ENCODE measurements around the gene ENTPD8. TPM values are rescaled to one million over a fixed set of nuclear protein-coding genes. Genes with fewer than 3 reads are reported as not detected.

ENTPD8 gene
- total RNA-seq, 2 experiments from 2014 or later = not detected

GRCh38 chr9:137407590-137408300 lies 33.4 kb downstream of the ENTPD8 start:
- ChIA-PET POLR2A (interaction anchor here (0.5 to 2.4 kb wide), 4 partner anchors 15 to 137 kb away, joined by 3 to 8 read pairs (median 3); partner anchors contain the start of genes EXD3, NOXA1 and NRARP), CTCF (interaction anchor here (0.7 to 1.5 kb wide), 2 partner anchors 106 to 121 kb away, joined by 3 to 7 read pairs; partner anchors contain the start of gene NRARP)
- peaks cover 6% of the 10 kb centered on the region for H3K4me1 Mint-ChIP-seq (ENCODE audit: low read depth)
- H3K9me3 Mint-ChIP-seq = no peaks in the 10 kb centered on the region
- H3K4me3 Mint-ChIP-seq = no peak overlapping the region
- intact Hi-C loops (cut with micrococcal nuclease) = loop anchor here (10.0 kb wide), 1 partner anchor 113 kb away; no protein-coding TSS in a partner anchor
- no peak overlapping the region for H3K27ac Mint-ChIP-seq
- no peak for ATAC-seq
- DNase-seq = peak; percentile 31
- no peak for TF ChIP-seq CTCF (IDR thresholded peaks at IDR 0.05)
- H3K36me3 Mint-ChIP-seq (ENCODE audit: low read depth) = no peaks in the 10 kb centered on the region
- peaks cover 2% of the 10 kb centered on the region for H3K27me3 Mint-ChIP-seq

GRCh38 chr9:137406876-137407589 lies 34.1 kb downstream of the ENTPD8 start:
- H3K36me3 Mint-ChIP-seq (ENCODE audit: low read depth) = peaks cover 6% of the 10 kb centered on the region
- H3K27ac Mint-ChIP-seq = no peak overlapping the region
- H3K4me3 Mint-ChIP-seq = no peak overlapping the region
- ChIA-PET POLR2A (no interaction called here), CTCF (no interaction called here)
- no peaks in the 10 kb centered on the region for H3K9me3 Mint-ChIP-seq
- peaks cover 6% of the 10 kb centered on the region for H3K4me1 Mint-ChIP-seq (ENCODE audit: low read depth)
- H3K27me3 Mint-ChIP-seq = peaks cover 2% of the 10 kb centered on the region
- peak; percentile 93 for ATAC-seq
- intact Hi-C loops (cut with micrococcal nuclease) = loop anchor here (10.0 kb wide), 1 partner anchor 112 kb away; no protein-coding TSS in a partner anchor
- TF ChIP-seq CTCF (IDR thresholded peaks at IDR 0.05) = peak; percentile 82
- DNase-seq = peak; percentile 79

GRCh38 chr9:137406085-137406760 lies 34.9 kb downstream of the ENTPD8 start:
- H3K27me3 Mint-ChIP-seq = peaks cover 2% of the 10 kb centered on the region
- ChIA-PET CTCF (no interaction called here), POLR2A (no interaction called here)
- no peak overlapping the region for H3K27ac Mint-ChIP-seq
- H3K36me3 Mint-ChIP-seq (ENCODE audit: low read depth) = peaks cover 7% of the 10 kb centered on the region
- no peaks in the 10 kb centered on the region for H3K9me3 Mint-ChIP-seq
- no peak for DNase-seq
- H3K4me3 Mint-ChIP-seq = no peak overlapping the region
- no peak for ATAC-seq
- H3K4me1 Mint-ChIP-seq (ENCODE audit: low read depth) = peaks cover 4% of the 10 kb centered on the region
- intact Hi-C loops (cut with micrococcal nuclease) = loop anchor here (10.0 kb wide), 1 partner anchor 111 kb away; no protein-coding TSS in a partner anchor
- no peak for TF ChIP-seq CTCF (IDR thresholded peaks at IDR 0.05)

- no peak for ATAC-seq
- intact Hi-C loops (cut with micrococcal nuclease) = loop anchor here (10.0 kb wide), 1 partner anchor 111 kb away; no protein-coding TSS in a partner anchor
- peaks cover 7% of the 10 kb centered on the region for H3K36me3 Mint-ChIP-seq (ENCODE audit: low read depth)
- no peak overlapping the region for H3K27ac Mint-ChIP-seq
- TF ChIP-seq CTCF (IDR thresholded peaks at IDR 0.05) = no peak
- H3K27me3 Mint-ChIP-seq = peaks cover 2% of the 10 kb centered on the region
- CTCF ChIA-PET = no interaction called here
- H3K4me1 Mint-ChIP-seq (ENCODE audit: low read depth) = peaks cover 4% of the 10 kb centered on the region
- H3K4me3 Mint-ChIP-seq = no peak overlapping the region
- DNase-seq = no peak
- no peaks in the 10 kb centered on the region for H3K9me3 Mint-ChIP-seq
- POLR2A ChIA-PET = no interaction called here
Observed at GRCh38 chr9:137405677-137406081, 35.5 kb downstream of the ENTPD8 start.
